PC-3 (cell line): Measurements from ENCODE around the gene NOA1.
"Not testable (repeated sequence)": the region's sequence is repeated elsewhere in the genome, so short reads cannot be mapped to it uniquely, and the experiment has no call there.

Experiments used
- EZH2 ChIP-seq: fragments of 300-600 bp; sonication (generic); IDR thresholded peaks from one replicate; pipeline ENCODE4 v1.6.1; 2017; ENCODE audit warnings: antibody characterized with exemption, mild to moderate bottlenecking, low read length; ENCODE audit not compliant: unreplicated experiment
- TF ChIP-seq, protein P1 (sequence below): fragments of 300-600 bp; sonication (generic); conservative IDR thresholded peaks from 2 replicates; pipeline ENCODE4 v1.5.1; 2017; ENCODE audit warnings: antibody characterized with exemption, low read depth, mild to moderate bottlenecking, low read length

DNA sequence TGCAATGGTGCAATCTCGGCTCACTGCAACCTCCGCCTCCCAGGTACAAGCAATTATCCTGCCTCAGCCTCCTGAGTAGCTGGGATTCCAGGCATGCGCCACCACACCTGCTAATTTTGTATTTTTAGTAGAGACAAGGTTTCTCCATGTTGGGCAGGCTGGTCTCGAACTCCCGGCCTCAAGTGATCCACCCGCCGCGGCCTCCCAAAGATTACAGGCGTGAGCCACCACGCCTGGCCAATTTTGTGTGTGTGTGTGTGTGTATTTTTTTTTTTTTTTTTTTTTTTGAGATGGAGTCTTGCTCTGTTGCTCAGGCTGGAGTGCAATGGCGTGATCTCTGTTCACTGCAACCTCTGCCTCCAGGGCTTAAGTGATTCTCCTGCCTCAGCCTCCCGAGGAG is 62.4 kb downstream of the NOA1 start:
- TF ChIP-seq, protein P1, sequence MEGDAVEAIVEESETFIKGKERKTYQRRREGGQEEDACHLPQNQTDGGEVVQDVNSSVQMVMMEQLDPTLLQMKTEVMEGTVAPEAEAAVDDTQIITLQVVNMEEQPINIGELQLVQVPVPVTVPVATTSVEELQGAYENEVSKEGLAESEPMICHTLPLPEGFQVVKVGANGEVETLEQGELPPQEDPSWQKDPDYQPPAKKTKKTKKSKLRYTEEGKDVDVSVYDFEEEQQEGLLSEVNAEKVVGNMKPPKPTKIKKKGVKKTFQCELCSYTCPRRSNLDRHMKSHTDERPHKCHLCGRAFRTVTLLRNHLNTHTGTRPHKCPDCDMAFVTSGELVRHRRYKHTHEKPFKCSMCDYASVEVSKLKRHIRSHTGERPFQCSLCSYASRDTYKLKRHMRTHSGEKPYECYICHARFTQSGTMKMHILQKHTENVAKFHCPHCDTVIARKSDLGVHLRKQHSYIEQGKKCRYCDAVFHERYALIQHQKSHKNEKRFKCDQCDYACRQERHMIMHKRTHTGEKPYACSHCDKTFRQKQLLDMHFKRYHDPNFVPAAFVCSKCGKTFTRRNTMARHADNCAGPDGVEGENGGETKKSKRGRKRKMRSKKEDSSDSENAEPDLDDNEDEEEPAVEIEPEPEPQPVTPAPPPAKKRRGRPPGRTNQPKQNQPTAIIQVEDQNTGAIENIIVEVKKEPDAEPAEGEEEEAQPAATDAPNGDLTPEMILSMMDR = not testable (repeated sequence)
- not testable (repeated sequence) for TF ChIP-seq EZH2
